Inferior parietal cortex (tissue), 1 donor: ENCODE results near the gene FBN1.

Source experiments
- DNase-seq: peaks from one replicate; pipeline ENCODE4 v3.0.0-alpha.2; 2016; ENCODE audit errors: extremely low spot score

Gene FBN1

GRCh38 chr15:48581219-48581618, 64.3 kb downstream of the FBN1 start:
- no peak for DNase-seq

- no peak for DNase-seq
Observed at GRCh38 chr15:48580736-48581135, 64.8 kb downstream of the FBN1 start.

GRCh38 chr15:48579945-48580671, 65.4 kb downstream of the FBN1 start:
- DNase-seq, result no peak

DNA sequence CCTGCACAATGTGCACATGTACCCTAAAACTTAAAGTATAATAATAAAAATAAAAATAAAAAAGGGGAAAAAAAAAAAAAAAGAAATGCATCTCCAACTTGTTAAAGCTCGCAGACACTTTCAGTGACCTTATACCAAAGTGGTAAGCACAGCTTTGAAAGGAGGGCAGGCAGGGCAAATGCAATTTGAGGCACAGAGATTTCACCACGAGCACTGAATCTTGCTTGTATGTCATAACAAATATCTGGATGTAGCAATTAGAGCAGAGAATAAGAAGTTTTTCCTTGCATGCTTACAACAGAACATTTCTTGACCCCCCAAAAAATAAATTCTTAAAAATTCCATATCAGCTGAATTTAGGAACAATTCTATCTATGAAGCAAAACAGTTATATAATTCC, 66.5 kb downstream of the FBN1 start:
- no peak for DNase-seq

DNA sequence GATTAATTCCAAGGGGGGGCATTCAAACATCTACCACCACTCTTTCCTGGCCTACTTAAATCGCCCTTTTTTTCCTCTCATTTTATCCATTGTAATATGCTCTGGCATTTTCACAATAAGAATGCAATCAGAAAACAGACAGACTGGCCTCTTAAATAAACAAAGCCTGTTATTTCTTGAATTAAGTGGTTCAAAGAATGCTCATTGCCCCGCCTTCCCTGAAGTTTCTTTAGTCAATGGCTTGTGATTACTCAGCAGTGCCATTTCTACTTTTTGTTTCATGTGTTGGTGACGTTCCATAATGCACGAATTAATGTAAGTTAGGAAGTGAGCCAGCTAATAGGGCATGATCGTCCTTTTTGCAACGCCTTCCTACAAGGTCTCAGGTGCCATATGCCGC, 68.0 kb downstream of the FBN1 start:
- DNase-seq, result no peak

GRCh38 chr15:48574187-48574586, 71.3 kb downstream of the FBN1 start:
- DNase-seq, result no peak

GRCh38 chr15:48573780-48574179, 71.7 kb downstream of the FBN1 start:
- no peak for DNase-seq

DNA sequence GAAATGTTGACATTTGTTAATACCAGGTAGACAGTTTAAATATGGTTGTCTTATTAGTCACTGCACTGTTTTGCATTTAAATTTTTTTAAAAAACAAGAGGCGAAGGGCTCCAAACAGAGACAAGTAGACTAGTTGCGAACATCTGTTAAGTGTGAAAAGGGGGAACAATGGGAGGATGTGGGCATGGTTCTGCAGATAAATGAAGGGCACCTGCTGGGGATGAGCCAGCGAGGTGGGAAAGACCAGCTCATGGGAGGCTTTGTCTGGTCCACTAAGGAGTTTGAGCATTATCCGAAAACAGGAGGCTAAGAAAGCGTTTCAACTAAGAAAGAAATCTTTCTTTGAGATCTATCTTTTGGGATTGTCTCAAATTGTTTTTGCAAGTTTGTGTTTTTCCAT, 72.7 kb downstream of the FBN1 start:
- DNase-seq, result no peak

DNA sequence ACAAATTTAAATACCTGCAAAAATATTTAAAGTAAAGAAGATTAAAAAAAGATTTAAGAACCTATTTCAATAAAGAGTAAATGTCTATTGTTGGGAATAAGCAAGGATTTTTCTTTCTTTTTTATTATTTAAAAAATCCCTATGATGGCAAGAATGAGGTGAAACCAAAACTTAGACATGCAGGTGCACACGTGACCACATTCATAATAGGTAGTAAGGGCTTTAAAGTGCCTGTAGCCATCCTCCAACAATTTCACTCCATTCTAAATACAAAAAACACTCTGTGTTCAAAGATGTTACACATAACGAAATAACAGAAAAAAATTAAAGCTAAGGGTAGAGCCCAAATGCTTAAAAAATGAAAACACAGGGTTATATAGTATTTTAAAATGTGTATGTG, 74.0 kb downstream of the FBN1 start:
- no peak for DNase-seq

GRCh38 chr15:48570822-48571221, 74.7 kb downstream of the FBN1 start:
- DNase-seq, result no peak

- no peak for DNase-seq
Observed at GRCh38 chr15:48569591-48570302, 75.8 kb downstream of the FBN1 start.

DNA sequence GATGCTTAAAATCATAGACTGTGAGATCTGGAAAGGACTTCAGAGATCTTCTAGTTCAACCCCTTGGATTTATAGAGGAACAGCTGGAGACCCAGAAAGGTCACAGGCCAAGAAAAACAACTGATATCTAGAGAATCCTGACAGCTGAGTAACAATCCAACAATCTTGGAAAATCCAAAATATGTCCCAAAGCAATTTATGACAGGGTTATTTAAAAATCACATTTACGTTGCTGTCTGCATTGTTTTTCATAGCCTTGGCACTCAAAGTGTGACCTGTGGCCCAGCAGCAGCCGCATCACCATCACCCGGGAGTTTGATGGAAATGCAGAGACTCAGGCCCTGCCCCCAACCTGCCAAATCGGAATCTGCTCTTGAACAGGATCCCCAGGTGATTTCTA, 78.8 kb downstream of the FBN1 start:
- no peak for DNase-seq

DNA sequence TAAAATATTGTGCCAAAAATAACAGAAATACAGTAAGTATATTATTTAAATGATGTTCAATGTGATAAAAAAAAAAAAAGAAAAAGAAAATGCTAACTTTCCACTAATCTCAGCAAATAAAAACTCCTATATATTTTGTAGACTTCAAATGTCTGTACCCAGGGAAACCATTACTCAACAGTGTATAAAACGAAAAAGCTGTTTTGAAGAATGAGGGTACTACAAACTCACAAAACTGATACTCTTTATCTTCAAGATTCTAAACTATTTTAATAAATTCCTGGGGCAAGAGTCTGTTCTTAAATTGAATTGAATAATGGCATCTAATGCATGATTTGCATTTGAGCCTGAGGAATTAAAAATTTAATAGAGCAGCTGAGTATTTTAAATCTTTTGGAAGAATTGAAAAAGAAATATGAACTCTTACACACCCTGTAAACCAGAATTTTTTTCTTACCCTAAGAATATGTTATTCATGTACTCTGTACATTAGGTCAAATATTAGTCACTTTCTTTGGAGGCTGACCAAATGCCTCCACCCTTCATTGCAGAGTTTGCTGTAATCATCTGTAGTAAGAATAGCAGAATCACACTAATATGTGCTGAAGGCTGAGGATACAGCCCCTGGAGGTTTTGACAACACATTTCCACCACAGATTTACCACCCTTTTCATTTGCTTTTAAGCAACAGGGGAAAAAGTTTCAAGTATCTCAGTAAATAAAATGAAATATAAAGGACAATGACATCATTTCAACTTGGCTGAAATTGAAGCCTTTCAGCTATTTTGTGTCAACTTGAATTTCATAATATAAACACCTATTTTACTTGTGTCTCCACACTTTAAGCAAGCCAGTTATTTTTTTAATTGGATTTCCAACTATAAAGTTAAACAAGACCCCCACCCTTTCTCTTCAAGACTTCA, 79.7 kb downstream of the FBN1 start:
- DNase-seq, result no peak

DNA sequence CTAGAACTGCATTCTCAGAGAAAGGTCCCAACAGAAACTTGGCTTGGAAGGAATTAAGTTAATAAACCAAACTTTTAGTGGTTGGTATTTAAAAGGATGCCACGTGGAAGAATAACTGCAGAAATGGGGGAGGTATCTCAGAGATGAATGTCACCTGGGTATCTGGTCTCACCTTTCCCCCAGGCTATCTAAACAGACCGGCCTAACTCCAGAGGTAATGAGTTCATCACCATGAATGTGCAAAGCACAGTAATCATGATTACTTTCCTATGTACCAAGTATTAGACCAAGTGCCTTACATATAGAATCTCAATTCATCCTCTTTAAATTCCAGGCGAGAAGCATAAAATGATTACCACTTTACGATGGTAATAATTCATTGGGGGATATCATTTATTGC, 80.8 kb downstream of the FBN1 start:
- no peak for DNase-seq

- no peak for DNase-seq
Observed at GRCh38 chr15:48563934-48564333, 81.6 kb downstream of the FBN1 start.

DNA sequence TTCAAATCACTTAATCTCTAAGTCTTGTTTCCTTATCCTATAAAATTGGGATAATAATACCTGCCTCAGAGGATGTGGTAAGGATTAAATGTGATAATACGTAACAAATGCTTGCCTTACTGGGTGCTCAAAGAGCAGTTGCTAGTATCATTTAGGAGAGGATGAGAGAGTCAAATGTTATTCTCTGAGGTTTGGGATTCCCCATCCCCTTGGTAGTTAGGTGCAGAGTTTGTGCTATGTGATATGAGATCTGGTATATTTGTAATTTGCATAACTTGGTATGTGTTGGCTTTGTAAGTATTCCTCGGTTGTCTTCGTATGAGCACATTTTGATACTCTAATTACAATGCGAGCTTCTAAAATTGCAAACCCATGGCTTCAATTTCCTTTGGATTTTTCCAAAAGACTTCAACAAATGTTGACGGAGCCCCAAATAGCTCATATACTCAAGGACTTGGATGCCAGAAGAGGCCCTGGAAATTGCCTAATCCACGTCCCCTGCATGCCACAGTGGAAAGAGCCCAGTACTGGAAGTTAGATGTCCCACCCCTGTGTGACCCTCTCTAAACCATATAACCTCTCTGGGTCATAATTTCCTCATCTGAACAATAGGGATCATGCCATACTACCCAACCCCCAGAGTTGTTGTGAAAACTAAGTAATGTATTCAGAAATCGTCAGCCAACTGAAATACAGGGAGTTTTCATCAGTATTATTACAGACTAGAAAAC, 85.0 kb downstream of the FBN1 start:
- DNase-seq, result no peak

DNA sequence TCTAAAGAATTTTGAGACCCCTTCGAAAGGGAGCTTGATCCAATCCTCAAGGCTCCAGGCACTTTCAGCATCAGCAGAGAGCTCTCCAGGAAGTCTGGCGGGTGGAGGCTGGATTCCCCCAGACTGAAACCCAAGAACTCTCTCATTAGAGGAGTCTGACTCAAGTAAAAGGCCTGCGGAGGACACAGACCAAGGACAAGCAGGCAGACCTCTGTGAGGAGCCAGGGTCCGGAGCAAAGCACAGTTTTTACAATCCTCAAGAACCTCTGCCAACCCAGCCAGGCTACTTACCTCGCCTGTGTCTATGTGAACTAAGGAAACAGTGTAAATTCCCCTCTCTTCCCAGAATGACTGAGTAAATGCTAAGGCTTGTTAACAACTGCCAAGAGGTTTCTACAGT, 86.2 kb downstream of the FBN1 start:
- DNase-seq, result no peak

DNA sequence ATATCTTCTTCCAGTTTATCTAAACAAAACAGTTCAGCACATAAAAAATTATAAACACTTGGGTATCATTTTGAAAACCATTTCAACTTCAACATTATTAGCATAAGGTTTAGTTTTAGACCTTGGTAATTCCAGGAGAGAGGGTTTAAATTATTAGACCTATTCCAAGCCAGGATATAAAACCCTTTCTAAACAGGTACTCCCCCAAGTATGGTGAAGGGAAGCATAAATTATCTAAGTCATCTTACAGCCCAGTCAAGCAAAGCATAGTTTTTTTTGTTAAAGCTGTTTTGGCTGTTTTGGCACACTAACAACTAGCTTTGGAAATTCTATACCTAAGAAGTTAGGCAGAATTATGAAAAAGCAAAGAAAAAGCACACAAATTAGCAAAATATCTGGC, 87.3 kb downstream of the FBN1 start:
- DNase-seq, result no peak

- no peak for DNase-seq
Observed at GRCh38 chr15:48557335-48557734, 88.2 kb downstream of the FBN1 start.

DNA sequence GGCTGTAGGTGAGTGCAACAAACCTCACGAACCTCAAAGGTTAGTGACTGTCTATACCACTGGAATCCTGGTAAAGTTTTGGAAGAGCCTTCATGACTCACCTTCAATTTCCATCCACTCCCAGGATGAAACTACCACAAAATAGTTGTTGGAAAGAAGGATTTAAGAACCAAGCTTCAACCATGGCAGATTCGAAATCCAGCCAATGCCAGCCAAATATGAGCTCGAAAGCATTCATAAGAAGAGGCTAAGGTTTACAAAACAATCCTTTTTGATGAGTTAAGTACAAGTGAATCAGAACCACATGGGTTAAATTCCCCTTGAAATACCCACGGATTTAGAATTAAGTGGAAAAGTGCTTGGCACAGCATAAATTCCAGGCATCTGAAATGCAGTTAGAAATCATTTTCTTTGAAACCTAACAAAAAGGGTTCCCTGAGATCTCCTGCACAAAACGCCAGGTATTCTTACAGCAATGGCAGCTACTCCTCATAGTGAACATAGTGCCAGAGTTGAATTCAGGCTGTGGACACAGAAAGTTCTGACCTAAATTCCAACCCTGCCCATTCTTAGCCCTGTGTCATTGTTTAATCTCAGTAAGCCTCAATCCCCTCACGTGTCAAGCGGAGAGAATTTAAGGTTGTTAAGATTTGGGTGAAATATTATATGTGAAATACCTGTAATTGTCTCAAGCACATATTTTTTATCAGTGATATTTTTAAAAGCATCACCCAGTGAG, 89.2 kb downstream of the FBN1 start:
- DNase-seq, result no peak

- no peak for DNase-seq
Observed at GRCh38 chr15:48555241-48555881, 90.1 kb downstream of the FBN1 start.
